Measurements from ENCODE around the gene NTN1.

- TF ChIP-seq CTCF (conservative IDR thresholded peaks at IDR 0.05; ENCODE audit: low read length), result no peak
- TF ChIP-seq EZH2phosphoT487 (IDR thresholded peaks at IDR 0.05; ENCODE audit: borderline replicate concordance, low read depth, low read length), result no peak
These were observed 33.0 kb downstream of the NTN1 start for GRCh38 chr17:9054126-9054975.

All from OCI-LY7 (cell line).